Stomach (tissue), 9 donors: ENCODE data around the gene ZNF628. TPM values are rescaled to one million over a fixed set of nuclear protein-coding genes. Genes with fewer than 3 reads are reported as not detected.
A peak's percentile ranks its signal among the peaks of the same experiment; 100 is the strongest.

ENCODE experiments used
- DNase-seq, 2 donors: peaks; one replicate each; pipeline versions ENCODE4 v3.0.0 to v3.0.0-alpha.2; 2013 to 2019
- H3K27ac ChIP-seq, 5 donors: fragments of 200-600 bp in 4 of 5; sonication (generic) in 4 of 5; one replicate each; pipeline ENCODE4 v1.5.1; 2013 to 2019; ENCODE audit warnings: mild to moderate bottlenecking in 1 of 5, moderate library complexity in 1 of 5
- H3K27me3 ChIP-seq, 3 donors: fragments of 200-600 bp; sonication (generic); one replicate each; pipeline ENCODE4 v1.5.1; 2017 to 2019; ENCODE audit warnings: mixed run types in 1 of 3
- H3K36me3 ChIP-seq, 4 donors: fragments of 200-600 bp; sonication (generic); 1 replicate in 3 of 4; 2 replicates in 1 of 4; pipeline ENCODE4 v1.5.1; 2016 to 2019
- H3K4me1 ChIP-seq, 4 donors: fragments of 200-600 bp; sonication (generic); one replicate each; pipeline ENCODE4 v1.5.1; 2016 to 2019
- H3K4me3 ChIP-seq, 4 donors: fragments of 200-600 bp; sonication (generic) in 3 of 4; one replicate each; pipeline ENCODE4 v1.5.1; 2016 to 2019; ENCODE audit warnings: mild to moderate bottlenecking in 1 of 4
- H3K9me3 ChIP-seq, 4 donors: fragments of 200-600 bp; sonication (generic); one replicate each; pipeline ENCODE4 v1.5.1; 2016 to 2019
- CTCF ChIP-seq, 7 experiments: fragments of 450-650 bp in 4 of 7; fragments of 200-600 bp in 3 of 7; sonication (generic) in 3 of 7; IDR thresholded peaks; one replicate each; pipeline ENCODE4 v1.5.1; 2016 to 2019; ENCODE audit warnings: antibody characterized with exemption in 7 of 7, control low read depth in 2 of 7, mild to moderate bottlenecking in 1 of 7
- EP300 ChIP-seq: sonication (generic); formaldehyde crosslinking; IDR thresholded peaks from one replicate; pipeline ENCODE4 v1.6.1; 2017; ENCODE audit warnings: antibody characterized with exemption
- POLR2A ChIP-seq, 4 donors: fragments of 450-650 bp; IDR thresholded peaks; one replicate each; pipeline ENCODE4 v1.6.1; 2016; ENCODE audit warnings: antibody characterized with exemption in 4 of 4, control low read depth in 2 of 4, mild to moderate bottlenecking in 1 of 4, moderate library complexity in 1 of 4
- POLR2AphosphoS5 ChIP-seq, 3 donors: sonication (generic); formaldehyde crosslinking; IDR thresholded peaks; one replicate each; pipeline ENCODE4 v1.6.1; 2016; ENCODE audit warnings: antibody characterized with exemption in 3 of 3
- WGBS, 5 donors: extraction: QIAGEN DNeasy Blood & Tissue Kit in 3 of 5; methylation state at CpG; one replicate each; pipeline versions ENCODE4 v1.1.5 to v1.1.7; 2013 to 2018; 5-methylcytosine and 5-hydroxymethylcytosine counted together
- intact Hi-C: fragments of 100-400 bp; cut with DNase I; formaldehyde crosslinking; loops from one replicate; pipeline ENCODE4 v1.15.1; 2023; ENCODE audit warnings: low total_unique reads
- polyA plus RNA-seq, 3 donors: library from polyadenylated mRNA; stranded (reverse); fragments of 200-250 nt; gene quantifications; one replicate each; pipeline ENCODE4 v1.2.3, GENCODE V29; 2013
- total RNA-seq, 5 donors: library from RNA; depleted of rRNA; stranded (reverse); fragments of >200 nt; gene quantifications; one replicate each; pipeline versions ENCODE4 v1.1.0 to v1.2.3, GENCODE V29; 2014 to 2016
- donor health status: healthy with polysubstance abuse.
- donor health status: Bipolar disorder and iron deficiency.
- donor health status: healthy.

Gene ZNF628
- total and polyA plus RNA-seq, 8 donors: 0.58 to 16.1 (median 5.0) TPM

- Histone ChIP-seq H3K27me3 (peaks cover 22 to 100% (median 81%) of the 10 kb centered on the region in 3 donors), H3K9me3 (no peaks in the 10 kb centered on the region), H3K4me1 (peaks cover 4 to 31% (median 23%) of the 10 kb centered on the region in 4 donors), H3K27ac (no peak overlapping the region), H3K36me3 (no peaks in the 10 kb centered on the region), H3K4me3 (peak overlapping the region in 1 of 4 donors; percentile 13)
- DNase-seq: no peak
- TF ChIP-seq EP300 (no peak), POLR2AphosphoS5 (IDR thresholded peaks at IDR 0.05) (no peak), CTCF (IDR thresholded peaks at IDR 0.05) (no peak), POLR2A (IDR thresholded peaks at IDR 0.05) (no peak)
- 2 to 7% (median 4%) methylated on average over 11 to 39 of the region's 39 CpGs for WGBS, 5 donors
- intact Hi-C loops: no loop called here
These were observed 34.6 kb upstream of the ZNF628 start for GRCh38 chr19:55441692-55442321.

GRCh38 chr19:55442372-55442961 lies 34.0 kb upstream of the ZNF628 start:
- peaks cover 22 to 100% (median 80%) of the 10 kb centered on the region in 3 donors for H3K27me3 ChIP-seq
- peak in 1 of 2 donors; percentile 53 for DNase-seq
- WGBS, 5 donors: 0 to 3% (median 1%) methylated on average over 10 to 72 of the region's 72 CpGs
- intact Hi-C loops: no loop called here
- H3K36me3 ChIP-seq: no peaks in the 10 kb centered on the region
- H3K4me1 ChIP-seq: peaks cover 4 to 31% (median 23%) of the 10 kb centered on the region in 4 donors
- H3K27ac ChIP-seq: no peak overlapping the region
- TF ChIP-seq CTCF (IDR thresholded peaks at IDR 0.05) (no peak), EP300 (no peak), POLR2AphosphoS5 (IDR thresholded peaks at IDR 0.05) (no peak), POLR2A (IDR thresholded peaks at IDR 0.05) (no peak)
- H3K4me3 ChIP-seq: peak overlapping the region in 1 of 4 donors; percentile 13
- no peaks in the 10 kb centered on the region for H3K9me3 ChIP-seq

- Histone ChIP-seq H3K4me1 (peaks cover 4 to 31% (median 23%) of the 10 kb centered on the region in 4 donors), H3K27ac (no peak within 1 kb of the TSS), H3K27me3 (peaks cover 19 to 97% (median 72%) of the 10 kb centered on the region in 3 donors), H3K36me3 (no peaks in the 10 kb centered on the region), H3K9me3 (no peaks in the 10 kb centered on the region), H3K4me3 (peak within 1 kb of the TSS in 1 of 4 donors; percentile 13)
- 3 to 4% (median 3%) methylated on average over 42 to 43 of the region's 43 CpGs for WGBS, 5 donors
- DNase-seq: peak in 1 of 2 donors; percentile 55
- intact Hi-C loops: no loop called here
- no peak for TF ChIP-seq CTCF (IDR thresholded peaks at IDR 0.05)
- TF ChIP-seq EP300: no peak
- no peak for TF ChIP-seq POLR2AphosphoS5 (IDR thresholded peaks at IDR 0.05)
- TF ChIP-seq POLR2A (IDR thresholded peaks at IDR 0.05): no peak
These were observed 33.2 kb upstream of the ZNF628 start, which contains the start of gene SHISA7 for GRCh38 chr19:55443045-55443823. TSS of gene SHISA7 (minus strand) at chr19:55443300. CDS start at chr19:55442863, 437 bp downstream.

GRCh38 chr19:55443824-55444480 lies 32.5 kb upstream of the ZNF628 start:
- Histone ChIP-seq H3K27me3 (peaks cover 19 to 91% (median 65%) of the 10 kb centered on the region in 3 donors), H3K9me3 (no peaks in the 10 kb centered on the region), H3K4me3 (no peak overlapping the region), H3K27ac (no peak overlapping the region), H3K4me1 (peaks cover 4 to 31% (median 23%) of the 10 kb centered on the region in 4 donors), H3K36me3 (no peaks in the 10 kb centered on the region)
- intact Hi-C loops: no loop called here
- DNase-seq: no peak
- TF ChIP-seq CTCF (IDR thresholded peaks at IDR 0.05): no peak
- TF ChIP-seq POLR2AphosphoS5 (IDR thresholded peaks at IDR 0.05): no peak
- TF ChIP-seq EP300: no peak
- no peak for TF ChIP-seq POLR2A (IDR thresholded peaks at IDR 0.05)
- WGBS, 5 donors: 26 to 42% (median 34%) methylated on average over 17 to 18 of the region's 18 CpGs
